Upper lobe of left lung (tissue), 4 donors: ENCODE data around the gene KCNJ3.

Experiments
- CTCF ChIP-seq, 6 experiments: fragments of 450-650 bp in 4 of 6; fragments of 200-600 bp in 2 of 6; sonication (generic) in 2 of 6; IDR thresholded peaks; one replicate each; pipeline ENCODE4 v1.5.1; 2016 to 2019; ENCODE audit warnings: antibody characterized with exemption in 6 of 6
- POLR2A ChIP-seq, 4 donors: fragments of 450-650 bp; IDR thresholded peaks; one replicate each; pipeline ENCODE4 v1.5.1; 2016 to 2017; ENCODE audit warnings: antibody characterized with exemption in 4 of 4, mild to moderate bottlenecking in 2 of 4

DNA sequence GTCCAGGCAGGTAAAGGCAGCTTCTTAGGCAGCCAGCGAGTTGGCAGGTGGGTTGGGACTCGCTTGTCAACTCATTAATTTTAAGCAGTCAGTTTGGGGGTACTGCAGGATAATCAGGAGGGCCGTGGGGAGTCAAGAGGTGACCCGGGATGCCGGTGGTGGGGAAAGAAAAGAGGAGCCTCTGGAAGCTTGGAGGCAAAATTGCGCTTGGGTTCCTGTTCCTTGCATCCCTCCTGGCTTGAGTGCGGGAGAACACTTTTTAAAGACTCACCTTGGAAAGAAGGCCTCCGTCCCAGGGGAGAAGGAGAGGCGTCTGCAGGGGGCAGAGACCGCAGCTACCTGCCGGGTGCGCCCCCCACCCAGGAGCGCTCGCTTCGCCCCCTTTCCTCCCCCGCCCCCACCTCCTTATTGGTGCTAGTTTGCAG is at the start of gene KCNJ3:
- no peak for TF ChIP-seq POLR2A (IDR thresholded peaks at IDR 0.05)
- TF ChIP-seq CTCF (IDR thresholded peaks at IDR 0.05) = no peak
